Heart left ventricle (tissue), 13 donors: Measurements from ENCODE around the gene CAMTA1.

Source experiments
- POLR2A ChIP-seq, 2 donors: fragments of 450-650 bp; IDR thresholded peaks; one replicate each; pipeline ENCODE4 v1.6.1; 2017; ENCODE audit warnings: antibody characterized with exemption in 2 of 2, mild to moderate bottlenecking in 2 of 2, moderate library complexity in 2 of 2
- TF ChIP-seq, protein P1 (sequence below), 12 donors: fragments of 200-600 bp; sonication (generic) in 4 of 12; IDR thresholded peaks; one replicate each; pipeline versions ENCODE4 v1.5.0 to v1.8.0; 2018 to 2022; ENCODE audit warnings: antibody characterized with exemption in 12 of 12, mild to moderate bottlenecking in 5 of 12
- donor health status: ischemic (EF 13 %, LVEDD 7.1; RV severe dilation, severe dysfunction).
- donor health status: DM: no; HTN: yes; CAD: no.
- donor health status: DM: no; HTN: no; CAD: no.
- donor health status: ischemic (EF 25% LVEDD 6.9; RV normal size, moderate dysfunction).
- donor health status: ischemic (EF 25% LVEDD 5.7; RV mildly dilated, moderate dysfunction).
- donor health status: ischemic (EF 35%, LVEDD 5.7; RV mildly dilated, moderate dysfunction).
- donor health status: nonischemic (EF 11% LVEDD 7.7; RV severe dilation, severe dysfunction).
- donor health status: DM: yes; HTN: yes; CAD: no.
- donor health status: PGD.
- donor health status: ischemic (EF 29% LVEDD 5.4; RV normal size, mild dysfunction).
- donor health status: nonischemic (EF 23%, LVEDD 6.1; RV moderate dilation, normal function).

DNA sequence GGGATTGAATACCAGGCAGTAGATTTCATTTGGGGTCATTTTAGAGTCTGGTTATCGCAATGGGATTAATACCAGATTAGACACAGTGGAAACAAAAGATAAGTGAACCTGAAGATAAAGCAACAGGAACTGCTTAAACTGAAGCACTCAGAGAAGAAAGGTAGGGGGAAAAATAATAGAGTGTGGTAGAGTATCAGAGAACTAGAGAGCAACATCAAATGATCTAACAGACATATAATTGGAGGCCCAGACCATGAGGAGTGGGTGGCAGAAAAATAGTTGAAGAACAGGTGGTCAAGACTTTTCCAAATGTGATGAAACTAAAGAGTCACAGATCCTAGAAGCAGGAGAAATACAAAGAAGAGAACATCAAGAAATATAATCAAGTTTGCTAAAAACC lies 484.3 kb downstream of the CAMTA1 start:
- no peak for TF ChIP-seq POLR2A (IDR thresholded peaks at IDR 0.05)
- TF ChIP-seq, protein P1, sequence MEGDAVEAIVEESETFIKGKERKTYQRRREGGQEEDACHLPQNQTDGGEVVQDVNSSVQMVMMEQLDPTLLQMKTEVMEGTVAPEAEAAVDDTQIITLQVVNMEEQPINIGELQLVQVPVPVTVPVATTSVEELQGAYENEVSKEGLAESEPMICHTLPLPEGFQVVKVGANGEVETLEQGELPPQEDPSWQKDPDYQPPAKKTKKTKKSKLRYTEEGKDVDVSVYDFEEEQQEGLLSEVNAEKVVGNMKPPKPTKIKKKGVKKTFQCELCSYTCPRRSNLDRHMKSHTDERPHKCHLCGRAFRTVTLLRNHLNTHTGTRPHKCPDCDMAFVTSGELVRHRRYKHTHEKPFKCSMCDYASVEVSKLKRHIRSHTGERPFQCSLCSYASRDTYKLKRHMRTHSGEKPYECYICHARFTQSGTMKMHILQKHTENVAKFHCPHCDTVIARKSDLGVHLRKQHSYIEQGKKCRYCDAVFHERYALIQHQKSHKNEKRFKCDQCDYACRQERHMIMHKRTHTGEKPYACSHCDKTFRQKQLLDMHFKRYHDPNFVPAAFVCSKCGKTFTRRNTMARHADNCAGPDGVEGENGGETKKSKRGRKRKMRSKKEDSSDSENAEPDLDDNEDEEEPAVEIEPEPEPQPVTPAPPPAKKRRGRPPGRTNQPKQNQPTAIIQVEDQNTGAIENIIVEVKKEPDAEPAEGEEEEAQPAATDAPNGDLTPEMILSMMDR (IDR thresholded peaks at IDR 0.05): no peak
